H1 (cell line): ENCODE results near the gene UGGT1. TPM values are rescaled to one million over a fixed set of nuclear protein-coding genes. Genes with fewer than 3 reads are reported as not detected.

Source experiments
- CTCF ChIA-PET: fragments of 300-600 bp; sonication (Branson Sonifier 250); formaldehyde crosslinking; loops from one replicate; lab custom pipeline; 2021; ENCODE audit not compliant: partially characterized antibody; lab: Charles Lee
- POLR2A ChIA-PET: fragments of 300-600 bp; sonication (Branson Sonifier 250); formaldehyde crosslinking; loops from one replicate; lab custom pipeline; 2021; ENCODE audit warnings: inconsistent platforms; ENCODE audit not compliant: partially characterized antibody; lab: Charles Lee
- DNase-seq, 2 experiments: peaks; one replicate each; pipeline versions ENCODE4 v3.0.0 to v3.0.0-alpha.2; 2010 to 2022; ENCODE audit warnings: low spot score in 2 of 2, low read depth in 1 of 2, mixed read lengths in 1 of 2
- FAIRE-seq: peaks from 2 replicates; lab custom pipeline; 2011; peaks lifted over from hg19 to GRCh38; lab: Jason Lieb, UNC
- H2AFZ ChIP-seq: 2 replicates; pipeline ENCODE4 v1.8.1; 2012; ENCODE audit warnings: low read length, inconsistent platforms
- H2AK5ac ChIP-seq: 2 replicates; pipeline ENCODE4 v1.6.1; 2013; ENCODE audit warnings: low read depth, low read length
- H2BK120ac ChIP-seq: replicated peaks from 2 replicates; pipeline ENCODE3; 2013; ENCODE audit warnings: low read depth, low read length, inconsistent platforms
- H2BK12ac ChIP-seq: 2 replicates; pipeline ENCODE4 v1.6.1; 2013; ENCODE audit warnings: low read depth, low read length
- H2BK15ac ChIP-seq: 2 replicates; pipeline ENCODE4 v1.6.1; 2013; ENCODE audit warnings: low read length
- H2BK20ac ChIP-seq: 2 replicates; pipeline ENCODE4 v1.6.1; 2013; ENCODE audit warnings: low read length
- H2BK5ac ChIP-seq: 2 replicates; pipeline ENCODE4 v1.6.1; 2013; ENCODE audit warnings: low read depth, low read length
- H3K14ac ChIP-seq: 2 replicates; pipeline ENCODE4 v1.6.1; 2013; ENCODE audit warnings: inconsistent platforms; ENCODE audit not compliant: insufficient read length
- H3K18ac ChIP-seq: 2 replicates; pipeline ENCODE4 v1.6.1; 2013; ENCODE audit warnings: low read length; ENCODE audit errors: extremely low read depth
- H3K23ac ChIP-seq: 2 replicates; pipeline ENCODE4 v1.6.1; 2013; ENCODE audit warnings: inconsistent platforms; ENCODE audit not compliant: insufficient read length
- H3K23me2 ChIP-seq: 2 replicates; pipeline ENCODE4 v1.6.1; 2013; ENCODE audit warnings: low read depth, low read length
- H3K27ac ChIP-seq: 2 replicates; pipeline ENCODE4 v1.6.1; 2011; ENCODE audit warnings: low read depth, low read length, inconsistent platforms
- H3K27me3 ChIP-seq, 4 experiments: replicated peaks in 1 of 4; 1 replicate in 1 of 4; 2 replicates in 3 of 4; pipeline versions ENCODE4 v1.6.1 to v1.8.1; 2011 to 2013; ENCODE audit warnings: low read length in 3 of 4, mild to moderate bottlenecking in 3 of 4, inconsistent platforms in 2 of 4, mixed read lengths in 2 of 4, moderate library complexity in 1 of 4; ENCODE audit not compliant: control insufficient read depth in 3 of 4, insufficient read depth in 3 of 4; ENCODE audit errors: extremely low read depth in 1 of 4
- H3K36me3 ChIP-seq, 4 experiments: 2 replicates each; pipeline versions ENCODE4 v1.6.1 to v1.8.1; 2011 to 2013; ENCODE audit warnings: mild to moderate bottlenecking in 4 of 4, low read length in 3 of 4, moderate library complexity in 2 of 4, control low read depth in 1 of 4, inconsistent platforms in 1 of 4; ENCODE audit not compliant: insufficient read depth in 4 of 4, control insufficient read depth in 2 of 4
- H3K4ac ChIP-seq: replicated peaks from 2 replicates; pipeline ENCODE3; 2013; ENCODE audit warnings: low read length, low read depth, mixed read lengths, inconsistent platforms; ENCODE audit not compliant: insufficient read length
- H3K4me1 ChIP-seq, 4 experiments: replicated peaks in 1 of 4; 1 replicate in 1 of 4; 2 replicates in 3 of 4; pipeline versions ENCODE4 v1.6.1 to v1.8.1; 2011 to 2013; ENCODE audit warnings: low read length in 3 of 4, inconsistent platforms in 2 of 4, mixed read lengths in 1 of 4; ENCODE audit not compliant: insufficient read depth in 4 of 4, control insufficient read depth in 3 of 4
- H3K4me2 ChIP-seq, 2 experiments: 2 replicates each; pipeline versions ENCODE4 v1.6.1 to v1.8.1; 2011 to 2013; ENCODE audit warnings: low read depth in 2 of 2, low read length in 2 of 2, control low read depth in 1 of 2, inconsistent platforms in 1 of 2, mild to moderate bottlenecking in 1 of 2; ENCODE audit not compliant: insufficient read depth in 1 of 2
- H3K4me3 ChIP-seq, 4 experiments: fragments of 200-600, 300-600 bp in 1 of 4; sonication (generic), shearing (Covaris generic), sonication (Bioruptor Twin) in 1 of 4; 2 replicates each; pipeline versions ENCODE4 v1.5.1 to v1.8.1; 2011 to 2016; ENCODE audit warnings: low read length in 4 of 4, low read depth in 3 of 4, control low read depth in 2 of 4, inconsistent platforms in 2 of 4, mild to moderate bottlenecking in 2 of 4, mixed read lengths in 1 of 4, moderate library complexity in 1 of 4; ENCODE audit not compliant: insufficient read depth in 2 of 4; ENCODE audit errors: extremely low read depth in 1 of 4
- H3K56ac ChIP-seq: replicated peaks from 2 replicates; pipeline ENCODE3; 2013; ENCODE audit warnings: low read depth, mild to moderate bottlenecking, mixed read lengths, low read length, inconsistent platforms; ENCODE audit not compliant: insufficient read length
- H3K79me1 ChIP-seq: 2 replicates; pipeline ENCODE4 v1.6.1; 2013; ENCODE audit warnings: low read depth, low read length, control low read depth
- H3K79me2 ChIP-seq, 2 experiments: 2 replicates each; pipeline versions ENCODE4 v1.6.1 to v1.8.1; 2012 to 2013; ENCODE audit warnings: low read length in 2 of 2, mild to moderate bottlenecking in 2 of 2, inconsistent platforms in 1 of 2; ENCODE audit not compliant: insufficient read depth in 2 of 2, control insufficient read depth in 1 of 2
- H3K9ac ChIP-seq, 4 experiments: replicated peaks in 1 of 4; 1 replicate in 1 of 4; 2 replicates in 3 of 4; pipeline versions ENCODE4 v1.6.1 to v1.8.1; 2011 to 2013; ENCODE audit warnings: low read depth in 3 of 4, low read length in 3 of 4, control low read depth in 2 of 4, mild to moderate bottlenecking in 2 of 4, moderate library complexity in 2 of 4, inconsistent platforms in 1 of 4; ENCODE audit errors: extremely low read depth in 1 of 4
- H3K9me3 ChIP-seq, 2 experiments: 2 replicates each; pipeline versions ENCODE4 v1.6.1 to v1.8.1; 2012 to 2013; ENCODE audit warnings: mild to moderate bottlenecking in 2 of 2, moderate library complexity in 2 of 2, control low read depth in 1 of 2, inconsistent platforms in 1 of 2, low read depth in 1 of 2, low read length in 1 of 2, mixed read lengths in 1 of 2; ENCODE audit not compliant: insufficient read depth in 2 of 2
- H4K20me1 ChIP-seq, 2 experiments: replicated peaks in 1 of 2; 2 replicates each; pipeline versions ENCODE3 to v1.8.1; 2011 to 2013; ENCODE audit warnings: inconsistent platforms in 2 of 2, low read length in 2 of 2, mild to moderate bottlenecking in 1 of 2; ENCODE audit not compliant: insufficient read depth in 2 of 2, control insufficient read depth in 1 of 2
- H4K5ac ChIP-seq: 2 replicates; pipeline ENCODE4 v1.6.1; 2013; ENCODE audit warnings: low read length, low read depth, mixed read lengths, inconsistent platforms; ENCODE audit not compliant: insufficient read length
- H4K8ac ChIP-seq: 2 replicates; pipeline ENCODE4 v1.8.0; 2013; ENCODE audit warnings: mild to moderate bottlenecking, moderate library complexity, low read length, inconsistent platforms; ENCODE audit not compliant: insufficient read depth; ENCODE audit errors: extremely low read depth
- H4K91ac ChIP-seq: replicated peaks from 2 replicates; pipeline ENCODE3; 2013; ENCODE audit warnings: low read length, mixed read lengths, inconsistent platforms; ENCODE audit not compliant: insufficient read length
- CBX8 ChIP-seq: fragments of 300-800, 300-1000 bp; sonication (generic); IDR thresholded peaks from 2 replicates; pipeline ENCODE4 v1.7.1; 2016; ENCODE audit warnings: low read depth, low read length, borderline replicate concordance
- CHD1 ChIP-seq: IDR thresholded peaks from 2 replicates; pipeline ENCODE4 v1.6.1; 2012; ENCODE audit warnings: low read depth, low read length, improper control_type of control experiment
- CREB1 ChIP-seq: IDR thresholded peaks from 2 replicates; pipeline ENCODE4 v1.6.1; 2012; ENCODE audit warnings: inconsistent platforms
- JUN ChIP-seq: IDR thresholded peaks from 2 replicates; pipeline ENCODE4 v1.6.1; 2011; ENCODE audit warnings: low read depth, mild to moderate bottlenecking, improper control_type of control experiment, low read length
- SP1 ChIP-seq: IDR thresholded peaks from 2 replicates; pipeline ENCODE4 v1.6.1; 2011; ENCODE audit warnings: low read depth, low read length
- TAF1 ChIP-seq: IDR thresholded peaks from 2 replicates; pipeline ENCODE4 v1.6.1; 2011; ENCODE audit warnings: mild to moderate bottlenecking, low read depth, low read length
- WGBS, 2 experiments: shearing (Covaris generic) in 1 of 2; methylation state at CpG; one replicate each; pipeline versions ENCODE4 v1.1.6 to v1.1.7; 2013 to 2015; ENCODE audit warnings: low lambda C conversion rate in 2 of 2, mixed read lengths in 2 of 2, inconsistent platforms in 1 of 2, low coverage in 1 of 2, missing lambda C conversion rate in 1 of 2; ENCODE audit not compliant: insufficient replicate concordance in 2 of 2, insufficient coverage in 1 of 2, insufficient read length in 1 of 2; ENCODE audit errors: extremely low coverage in 1 of 2, missing lambda C conversion rate in 1 of 2; 5-methylcytosine and 5-hydroxymethylcytosine counted together
- polyA plus RNA-seq, 7 experiments: library from polyadenylated mRNA; depleted of rRNA in 3 of 7; stranded (reverse) in 5 of 7; unstranded in 2 of 7; fragments of >200 nt in 5 of 7; fragments of 200-250 nt in 2 of 7; gene quantifications; 1 replicate in 5 of 7; 2 replicates in 1 of 7; 4 replicates in 1 of 7; pipeline versions ENCODE4 v1.2.1 to v1.2.3, GENCODE V29; 2011 to 2013; ENCODE audit warnings: missing spikeins in 2 of 7, mixed read lengths in 2 of 7
- total RNA-seq: library from RNA; stranded (reverse); fragmentation: NEBNext Ultra II Directional; extraction: Animal tissue kit (Norgen Biotek cat#: 25700); gene quantifications from 2 replicates; pipeline ENCODE4 v1.2.1, GENCODE V29; 2021

UGGT1 gene
- total and polyA plus RNA-seq, 2 of the 8 experiments (the other 6 are each of a cell fraction or from before 2014, with no cell fraction given) = 14.9 to 57.3 TPM

DNA sequence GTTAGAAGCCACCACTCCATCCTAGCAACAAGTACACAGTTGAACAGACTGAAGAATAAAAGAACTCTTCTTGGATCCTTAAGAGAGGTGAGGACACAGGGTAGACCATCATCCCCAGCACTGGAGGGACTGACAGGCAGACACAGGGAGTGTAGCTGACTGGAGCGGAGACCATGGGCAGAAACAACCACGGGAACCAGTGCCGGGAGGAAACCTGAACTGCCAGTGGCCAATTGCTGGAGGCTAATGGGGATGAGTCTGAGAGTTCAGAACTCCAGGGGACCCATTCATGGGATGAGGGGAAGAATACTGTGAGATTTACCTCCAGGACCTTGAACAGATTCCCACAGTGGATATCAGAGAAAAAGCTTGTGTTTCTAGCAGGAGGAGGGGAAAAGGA lies 150.9 kb downstream of the UGGT1 start:
- no peak overlapping the region for H4K5ac ChIP-seq
- TF ChIP-seq SP1 (no peak), CHD1 (no peak), CREB1 (no peak), CBX8 (no peak), TAF1 (no peak), JUN (no peak)
- TF ChIP-seq, all 59 proteins: peak for 0
- no peaks in the 10 kb centered on the region for H3K79me2 ChIP-seq
- H3K4me3 ChIP-seq = no peak overlapping the region
- no peak overlapping the region for H4K8ac ChIP-seq
- H3K23me2 ChIP-seq = no peaks in the 10 kb centered on the region
- H2BK12ac ChIP-seq = no peak overlapping the region
- H3K18ac ChIP-seq = no peak overlapping the region
- H4K91ac ChIP-seq = no peak overlapping the region
- no peak overlapping the region for H2BK20ac ChIP-seq
- H2AFZ ChIP-seq = no peak overlapping the region
- 75% methylated on average over 3 of the region's 3 CpGs; no CpG with 5 or more reads in 1 of the 2 experiments for WGBS, 2 experiments
- no peak overlapping the region for H3K9ac ChIP-seq
- no peak overlapping the region for H2AK5ac ChIP-seq
- DNase-seq (no peak), FAIRE-seq (no peak)
- no peaks in the 10 kb centered on the region for H4K20me1 ChIP-seq
- ChIA-PET POLR2A (no interaction called here), CTCF (interaction anchor here (0.6 to 2.1 kb wide), 2 partner anchors 8 to 79 kb away, joined by 3 to 6 read pairs; no protein-coding TSS in a partner anchor)
- no peak overlapping the region for H2BK5ac ChIP-seq
- no peak overlapping the region for H3K56ac ChIP-seq
- no peak overlapping the region for H2BK120ac ChIP-seq
- H3K79me1 ChIP-seq = no peaks in the 10 kb centered on the region
- no peak overlapping the region for H3K27ac ChIP-seq
- no peak overlapping the region for H3K23ac ChIP-seq
- no peaks in the 10 kb centered on the region for H3K36me3 ChIP-seq
- H3K27me3 ChIP-seq = no peaks in the 10 kb centered on the region
- no peaks in the 10 kb centered on the region for H3K4me1 ChIP-seq
- H2BK15ac ChIP-seq = no peak overlapping the region
- H3K14ac ChIP-seq = no peak overlapping the region
- H3K4ac ChIP-seq = no peak overlapping the region
- no peak overlapping the region for H3K4me2 ChIP-seq
- H3K9me3 ChIP-seq = no peaks in the 10 kb centered on the region
